HG02623 (cell line): ENCODE measurements around the gene C2CD4D.
"Not testable (repeated sequence)": the region's sequence is repeated elsewhere in the genome, so short reads cannot be mapped to it uniquely, and the experiment has no call there.

Experiments used
- ATAC-seq: cut with Tn5 transposase; IDR thresholded peaks from one replicate; pipeline ENCODE4 v1.9.1; 2021; ENCODE audit warnings: moderate library complexity; ENCODE audit not compliant: unreplicated experiment

C2CD4D gene

GRCh38 chr1:151858886-151859665 is 19.5 kb upstream of the C2CD4D start:
- ATAC-seq, result no peak

- ATAC-seq, result no peak
Measured at GRCh38 chr1:151858030-151858746, 18.6 kb upstream of the C2CD4D start.

GRCh38 chr1:151855933-151856332 is 16.3 kb upstream of the C2CD4D start:
- ATAC-seq, result no peak

GRCh38 chr1:151855516-151855915 is 15.9 kb upstream of the C2CD4D start:
- not testable (repeated sequence) for ATAC-seq

GRCh38 chr1:151854658-151855057 is 15.0 kb upstream of the C2CD4D start:
- no peak for ATAC-seq

- ATAC-seq, result no peak
Measured at GRCh38 chr1:151853411-151853943, 13.9 kb upstream of the C2CD4D start, which contains the start of gene THEM5. TSS of gene THEM5 (minus strand) at chr1:151853712. CDS start at chr1:151853565, 147 bp downstream.

GRCh38 chr1:151852733-151853132 is 13.1 kb upstream of the C2CD4D start:
- ATAC-seq, result no peak

DNA sequence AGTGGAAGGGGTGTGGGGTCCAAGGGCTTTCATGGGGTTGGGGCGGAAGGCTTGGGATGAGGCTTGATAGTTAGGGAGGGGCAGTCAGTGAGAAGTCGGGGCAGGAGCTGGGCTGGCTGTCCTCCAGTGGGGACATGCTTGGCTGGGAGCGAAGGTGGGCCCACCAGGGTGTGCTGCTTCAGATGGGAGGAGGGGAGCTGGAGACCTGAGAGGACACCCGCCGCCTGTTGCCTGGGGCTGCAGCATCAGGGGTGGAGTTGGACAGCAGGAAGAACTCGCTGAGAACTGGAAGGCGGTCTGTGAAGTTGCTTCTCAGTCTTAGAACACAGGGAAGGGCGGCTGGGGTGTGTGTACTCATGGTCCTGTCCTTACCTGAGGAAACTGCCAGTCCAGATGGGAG is 12.3 kb upstream of the C2CD4D start:
- ATAC-seq, result no peak

DNA sequence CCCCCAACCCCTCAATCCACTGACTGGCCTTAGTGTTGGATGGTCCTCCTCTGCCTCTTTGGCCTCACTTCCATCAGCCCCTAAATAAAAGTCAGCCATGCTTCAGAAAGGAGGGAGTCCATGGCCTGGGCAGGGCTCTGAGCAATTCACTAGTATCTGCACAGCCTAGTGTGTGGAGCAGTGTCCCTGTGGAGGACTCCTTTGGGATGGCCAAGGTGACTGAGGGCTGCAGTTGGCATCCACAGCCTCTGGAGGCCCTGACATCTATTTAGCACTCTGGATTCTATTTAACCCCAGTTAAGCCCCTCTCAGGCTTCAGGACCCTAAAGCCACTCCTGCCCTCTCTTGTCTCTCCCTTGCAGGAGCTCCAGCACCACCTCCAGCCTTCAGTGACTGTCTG is 10.3 kb upstream of the C2CD4D start:
- no peak for ATAC-seq

- no peak for ATAC-seq
Measured at GRCh38 chr1:151849126-151849525, 9.5 kb upstream of the C2CD4D start.

DNA sequence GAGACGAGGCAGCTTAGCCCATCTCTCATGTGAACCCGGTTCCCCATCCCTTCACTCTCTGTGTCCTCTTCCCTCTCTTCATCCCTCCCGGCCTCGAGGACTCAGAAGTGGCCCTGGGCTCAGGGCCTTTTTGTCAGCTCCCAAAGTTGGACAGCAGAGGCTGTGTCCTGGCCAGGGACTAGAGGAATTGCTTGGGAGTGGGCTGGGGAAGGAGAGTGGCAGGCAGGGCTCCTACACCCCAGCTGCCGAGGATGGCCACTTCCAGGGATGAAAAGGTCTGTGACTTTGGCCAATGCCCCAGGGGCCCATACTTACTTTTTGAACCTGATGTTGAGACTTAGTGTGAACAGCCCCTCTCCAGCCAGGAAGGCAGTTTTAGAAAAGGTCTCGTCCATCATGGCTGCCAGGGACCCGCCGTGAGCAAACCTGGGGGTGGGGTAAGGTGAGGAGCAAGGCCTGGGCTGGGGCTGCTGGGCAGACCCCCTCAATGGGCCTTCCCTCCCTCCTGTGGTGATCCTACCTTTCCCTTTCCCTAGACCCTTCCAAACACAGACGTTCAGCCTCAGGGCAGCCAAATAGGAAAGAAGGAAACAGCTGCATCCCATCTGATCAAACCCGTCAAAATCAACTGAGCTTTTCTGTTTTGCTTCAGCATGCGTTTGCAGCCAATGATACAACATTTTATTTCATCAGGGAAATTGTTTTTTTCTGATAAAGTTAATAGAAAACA is 8.4 kb upstream of the C2CD4D start:
- ATAC-seq, result no peak

DNA sequence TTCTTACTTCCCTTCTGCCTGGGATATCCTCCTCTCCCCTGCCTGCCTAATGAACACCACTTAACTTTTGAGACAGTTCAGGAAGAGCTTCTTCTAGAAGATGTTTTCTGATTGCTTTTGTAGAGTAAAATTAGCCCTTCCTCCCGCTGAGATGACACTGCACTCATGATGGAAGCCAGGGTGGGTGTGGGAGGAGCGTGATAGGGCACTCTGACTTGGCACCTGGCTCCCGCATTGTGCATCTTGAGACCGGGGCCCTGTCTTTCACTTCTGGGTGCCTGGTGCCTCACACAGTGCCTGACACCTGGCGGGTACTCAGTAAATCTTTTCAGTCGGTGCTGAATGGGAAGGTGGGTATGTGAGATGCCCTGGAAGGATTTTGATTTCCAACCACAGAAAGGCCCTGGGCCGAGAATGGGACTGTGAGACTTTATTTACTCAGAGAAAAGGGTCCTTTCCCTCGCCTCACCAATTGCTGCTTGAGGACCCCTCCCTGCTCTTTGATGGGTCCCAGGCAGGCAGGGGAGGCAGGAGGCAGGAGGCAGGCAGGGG is 7.1 kb upstream of the C2CD4D start:
- ATAC-seq, result no peak

- no peak for ATAC-seq
Measured at GRCh38 chr1:151846062-151846568, 6.5 kb upstream of the C2CD4D start.

- ATAC-seq, result no peak
Measured at GRCh38 chr1:151843398-151843797, 3.8 kb upstream of the C2CD4D start.

DNA sequence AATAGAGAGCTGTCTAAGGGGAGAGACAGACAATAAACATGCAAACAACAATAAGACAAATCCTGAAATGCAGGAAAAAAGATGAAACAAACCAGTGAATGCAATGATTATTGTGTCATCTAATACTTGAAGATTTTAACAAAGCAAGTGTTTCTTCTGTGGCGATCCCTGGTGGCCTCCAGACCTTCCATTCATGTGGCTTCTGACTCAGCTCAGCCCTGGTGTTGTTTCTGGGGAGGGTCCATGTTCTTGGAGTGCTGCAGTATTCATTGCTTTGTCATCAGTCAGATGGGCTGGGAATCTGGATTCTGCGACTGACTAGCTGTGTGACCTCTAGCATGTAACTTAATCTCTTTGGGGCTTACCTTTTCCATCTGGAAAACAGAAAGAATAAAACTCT is 1.5 kb upstream of the C2CD4D start:
- ATAC-seq, result no peak

- ATAC-seq, result no peak
Measured at GRCh38 chr1:151840421-151840820, 801 bp upstream of the C2CD4D start.

- no peak for ATAC-seq
Measured at GRCh38 chr1:151839082-151839412, 573 bp downstream of the C2CD4D start.

GRCh38 chr1:151838222-151839081 is 1.2 kb downstream of the C2CD4D start:
- no peak for ATAC-seq

GRCh38 chr1:151837884-151838221 is 1.8 kb downstream of the C2CD4D start:
- no peak for ATAC-seq

DNA sequence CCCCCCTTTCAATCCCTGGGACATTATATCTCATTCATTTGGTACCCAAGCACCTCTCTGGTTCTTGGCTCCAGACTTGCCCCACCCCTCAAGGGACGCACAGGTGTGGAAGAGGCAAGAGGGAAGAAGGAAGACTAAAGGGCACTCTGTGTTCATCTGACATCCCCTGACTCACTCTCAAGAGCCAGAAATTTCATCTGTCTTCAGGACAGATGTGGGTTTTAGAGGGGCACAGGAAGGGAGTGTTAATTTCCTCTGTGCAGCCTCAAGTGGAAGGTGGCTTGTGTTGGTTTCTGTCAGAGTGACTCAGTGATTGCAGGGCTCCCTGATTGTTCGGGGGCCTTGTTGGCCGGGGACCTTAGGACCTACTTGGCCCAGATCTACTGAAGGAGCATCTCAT is 2.4 kb downstream of the C2CD4D start:
- ATAC-seq, result no peak
